HEK293T (cell line): ENCODE data around the gene AGAP5.

Source experiments
- CTCF ChIA-PET: fragments of 350-600 bp; formaldehyde crosslinking; extraction: SDS; loops from one replicate; lab custom pipeline; 2021; ENCODE audit warnings: antibody characterized with exemption, inconsistent platforms; lab: Yijun Ruan, JAX
- POLR2A ChIA-PET: fragments of 350-600 bp; formaldehyde crosslinking; extraction: SDS; loops from one replicate; lab custom pipeline; 2020; ENCODE audit warnings: antibody characterized with exemption, inconsistent platforms; lab: Yijun Ruan, JAX
- DNase-seq: peaks from one replicate; pipeline ENCODE4 v3.0.0; 2012; ENCODE audit warnings: mixed read lengths; ENCODE audit errors: extremely low spot score
- ARNT ChIP-seq: fragments of 450-650 bp; IDR thresholded peaks from 2 replicates; pipeline ENCODE4 v1.6.1; 2017; ENCODE audit warnings: mild to moderate bottlenecking
- BHLHE40 ChIP-seq: fragments of 450-650 bp; IDR thresholded peaks from 2 replicates; pipeline ENCODE4 v1.6.1; 2016; ENCODE audit warnings: mild to moderate bottlenecking, moderate library complexity, borderline replicate concordance
- CTBP1 ChIP-seq: fragments of 450-650 bp; IDR thresholded peaks from 2 replicates; pipeline ENCODE4 v1.6.1; 2016; ENCODE audit warnings: borderline replicate concordance
- ELF4 ChIP-seq: fragments of 450-650 bp; IDR thresholded peaks from 2 replicates; pipeline ENCODE4 v1.6.1; 2017; ENCODE audit warnings: antibody characterized with exemption
- FOXA1 ChIP-seq: fragments of 450-650 bp; IDR thresholded peaks from 2 replicates; pipeline ENCODE4 v1.6.1; 2016; ENCODE audit warnings: mild to moderate bottlenecking
- FOXK2 ChIP-seq: fragments of 450-650 bp; IDR thresholded peaks from 2 replicates; pipeline ENCODE4 v1.6.1; 2016; ENCODE audit warnings: mild to moderate bottlenecking
- FOXM1 ChIP-seq: fragments of 450-650 bp; IDR thresholded peaks from 2 replicates; pipeline ENCODE4 v1.6.1; 2017; ENCODE audit warnings: mild to moderate bottlenecking, borderline replicate concordance
- HDGF ChIP-seq: fragments of 450-650 bp; IDR thresholded peaks from 2 replicates; pipeline ENCODE4 v1.6.1; 2017; ENCODE audit warnings: antibody characterized with exemption, borderline replicate concordance
- L3MBTL2 ChIP-seq: fragments of 450-650 bp; conservative IDR thresholded peaks from 2 replicates; pipeline ENCODE4 v1.6.1; 2016; ENCODE audit warnings: mild to moderate bottlenecking
- LEF1 ChIP-seq: fragments of 450-650 bp; IDR thresholded peaks from 2 replicates; pipeline ENCODE4 v1.6.1; 2017; ENCODE audit warnings: mild to moderate bottlenecking, borderline replicate concordance
- NFRKB ChIP-seq: fragments of 450-650 bp; IDR thresholded peaks from 2 replicates; pipeline ENCODE4 v1.6.1; 2016; ENCODE audit warnings: mild to moderate bottlenecking, moderate library complexity
- PKNOX1 ChIP-seq: fragments of 450-650 bp; IDR thresholded peaks from 2 replicates; pipeline ENCODE4 v1.6.1; 2016
- SP1 ChIP-seq: fragments of 450-650 bp; IDR thresholded peaks from 2 replicates; pipeline ENCODE4 v1.6.1; 2017
- SUZ12 ChIP-seq: fragments of 450-650 bp; IDR thresholded peaks from 2 replicates; pipeline ENCODE4 v1.6.1; 2016; ENCODE audit warnings: mild to moderate bottlenecking
- TARDBP ChIP-seq: fragments of 450-650 bp; IDR thresholded peaks from 2 replicates; pipeline ENCODE4 v1.6.1; 2016
- ZNF384 ChIP-seq: fragments of 450-650 bp; IDR thresholded peaks from 2 replicates; pipeline ENCODE4 v1.6.1; 2016

AGAP5 gene

DNA sequence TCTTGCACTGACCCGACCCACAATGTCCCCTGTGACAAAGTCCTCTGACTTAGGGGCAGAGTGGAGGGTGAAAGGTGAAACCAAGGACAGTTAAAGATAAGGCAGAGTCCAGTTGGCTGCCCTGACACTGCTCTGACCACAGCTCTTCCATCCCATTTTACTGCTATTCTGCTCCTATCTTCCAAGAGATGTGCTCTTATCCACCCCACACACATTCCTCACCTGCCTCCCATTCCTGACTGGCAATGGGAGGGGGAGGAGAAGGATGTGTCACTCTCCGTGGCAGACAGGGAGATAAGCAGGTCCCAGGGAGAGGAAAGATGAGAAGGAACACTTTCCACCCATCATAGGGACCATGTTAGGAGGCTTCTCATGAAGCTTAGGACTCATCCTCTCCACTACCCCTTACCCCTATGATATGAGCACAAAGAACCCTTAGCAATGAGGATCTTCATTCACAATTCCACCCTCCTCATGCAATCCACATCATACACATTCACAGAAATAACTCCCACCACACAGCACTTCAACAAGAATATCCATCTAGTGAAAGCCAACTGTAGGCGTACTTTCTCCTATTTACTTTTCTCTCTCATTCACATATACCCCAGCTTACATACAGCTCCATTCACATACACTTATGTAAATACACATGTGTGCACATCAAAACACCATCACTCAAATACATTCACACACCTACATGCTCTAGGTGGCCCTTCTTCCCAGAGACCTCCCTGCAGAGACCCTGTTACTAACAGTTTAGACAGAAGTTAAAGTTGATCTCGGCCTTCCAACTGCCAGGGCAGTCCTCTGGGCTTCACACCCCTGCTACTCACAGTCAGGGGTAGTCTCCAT, 48.7 kb downstream of the AGAP5 start:
- ChIA-PET POLR2A (no interaction called here), CTCF (interaction anchor here (2.3 kb wide), 1 partner anchor 120 kb away, joined by 10 read pairs; no protein-coding TSS in a partner anchor)
- DNase-seq: no peak
- TF ChIP-seq ARNT (no peak), FOXK2 (no peak), SP1 (no peak), BHLHE40 (no peak), SUZ12 (no peak), TARDBP (no peak), FOXA1 (no peak), FOXM1 (no peak), ZNF384 (no peak), ELF4 (no peak)

- ChIA-PET POLR2A (interaction anchor here (0.7 kb wide), 1 partner anchor 23 kb away, joined by 4 read pairs; no protein-coding TSS in a partner anchor), CTCF (interaction anchor here (2.3 kb wide), 1 partner anchor 119 kb away, joined by 10 read pairs; no protein-coding TSS in a partner anchor)
- DNase-seq: no peak
- no peak for TF ChIP-seq FOXA1
- TF ChIP-seq HDGF: no peak
- no peak for TF ChIP-seq NFRKB
- no peak for TF ChIP-seq PKNOX1
- no peak for TF ChIP-seq LEF1
- no peak for TF ChIP-seq BHLHE40
- TF ChIP-seq TARDBP: no peak
- TF ChIP-seq CTBP1: no peak
- no peak for TF ChIP-seq ARNT
These were observed 49.8 kb downstream of the AGAP5 start for GRCh38 chr10:73647875-73648651.

DNA sequence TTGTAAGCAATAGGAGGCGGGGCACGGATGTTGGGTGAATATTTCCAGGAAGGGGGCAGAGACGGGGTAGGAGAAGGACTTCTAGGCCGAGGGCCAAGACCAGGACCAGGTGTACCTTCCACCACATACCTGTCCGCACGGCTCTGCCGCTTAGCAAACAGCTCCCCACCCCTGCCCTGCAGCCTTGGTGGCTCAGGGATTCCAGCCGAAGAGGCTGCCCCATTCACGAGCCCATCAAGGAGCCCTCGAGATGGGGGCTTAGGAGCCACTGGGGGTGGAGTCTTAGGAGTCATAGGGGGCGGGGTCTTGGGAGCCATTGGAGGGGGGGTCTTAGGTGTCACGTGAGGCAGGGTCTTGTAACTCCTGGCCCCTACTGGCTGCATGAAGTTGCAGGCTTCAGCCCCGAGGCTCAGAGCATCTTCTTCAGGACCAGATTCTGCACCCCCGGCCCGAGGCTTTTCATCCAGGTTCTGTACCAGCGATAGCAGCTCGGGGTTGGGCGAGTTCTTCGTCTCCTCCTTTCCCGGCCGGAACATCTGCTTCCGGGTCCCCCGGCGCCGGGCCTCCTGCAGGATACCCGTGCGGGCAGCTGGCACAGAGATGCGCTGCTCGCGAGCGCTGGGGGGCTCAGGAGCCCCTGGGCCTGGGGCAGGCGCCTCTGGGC, 50.6 kb downstream of the AGAP5 start:
- peak; percentile 37 for DNase-seq
- ChIA-PET POLR2A (interaction anchor here (0.7 to 1.1 kb wide), 2 partner anchors 22 to 401 kb away, joined by 3 to 4 read pairs; no protein-coding TSS in a partner anchor), CTCF (interaction anchor here (2.3 kb wide), 1 partner anchor 118 kb away, joined by 10 read pairs; no protein-coding TSS in a partner anchor)
- TF ChIP-seq L3MBTL2: peak; percentile 34; the same call in 1 of the 2 replicates
- no peak for TF ChIP-seq NFRKB

DNA sequence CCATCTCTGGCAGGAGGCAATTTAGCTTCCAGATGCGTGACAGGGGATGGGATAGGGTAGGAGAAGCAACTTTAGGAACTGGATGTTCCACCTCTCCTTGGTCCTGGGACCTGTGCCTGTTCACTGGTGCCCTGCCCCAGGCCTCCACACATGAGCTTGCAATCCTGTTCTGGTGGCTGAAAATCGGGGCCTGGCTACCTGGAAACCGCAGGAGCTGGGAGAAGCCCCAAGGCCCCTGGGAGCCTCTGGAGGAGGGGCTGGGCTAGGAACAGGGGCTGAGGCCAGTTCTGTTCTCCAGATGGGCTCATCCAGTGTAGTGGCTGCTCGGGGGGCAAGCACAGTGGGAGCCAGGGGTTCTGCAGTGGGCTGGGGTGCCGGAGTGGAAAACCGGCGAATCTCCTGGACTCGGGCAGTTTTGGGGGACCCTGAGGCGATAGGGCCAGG, 51.3 kb downstream of the AGAP5 start:
- CTCF ChIA-PET: interaction anchor here (2.3 kb wide), 1 partner anchor 117 kb away, joined by 10 read pairs; no protein-coding TSS in a partner anchor
- POLR2A ChIA-PET: interaction anchor here (0.6 to 1.1 kb wide), 2 partner anchors 117 to 400 kb away, joined by 3 read pairs; no protein-coding TSS in a partner anchor
- no peak for DNase-seq
- TF ChIP-seq NFRKB: no peak
- no peak for TF ChIP-seq BHLHE40
- TF ChIP-seq FOXM1: no peak
- no peak for TF ChIP-seq PKNOX1
- TF ChIP-seq ELF4: no peak
- no peak for TF ChIP-seq ARNT
- TF ChIP-seq ZNF384: no peak
- TF ChIP-seq CTBP1: no peak
- no peak for TF ChIP-seq FOXA1
- TF ChIP-seq SP1: no peak
- TF ChIP-seq TARDBP: no peak
- TF ChIP-seq L3MBTL2: no peak
- TF ChIP-seq FOXK2: no peak
- TF ChIP-seq SUZ12: no peak
- TF ChIP-seq LEF1: no peak
- no peak for TF ChIP-seq HDGF

DNA sequence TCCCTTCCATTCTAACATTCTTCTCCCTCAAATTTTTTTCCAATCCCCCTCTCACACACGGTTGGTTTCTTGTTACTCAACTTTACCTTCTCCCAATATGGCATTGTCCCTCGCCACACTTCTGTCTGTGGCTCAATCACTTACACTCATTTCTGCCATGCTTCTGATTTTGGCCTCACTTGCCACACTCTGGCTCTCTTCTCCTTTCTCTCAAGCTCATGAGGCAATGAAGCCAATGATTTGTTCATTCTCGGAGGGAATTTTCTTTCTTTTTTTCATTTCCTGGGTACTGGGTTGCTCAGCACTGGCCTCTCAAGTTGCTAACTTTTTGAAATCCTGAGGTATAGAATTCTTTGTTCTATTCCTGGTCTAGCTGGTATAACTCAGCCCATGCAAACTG, 52.7 kb downstream of the AGAP5 start:
- no peak for TF ChIP-seq ELF4
- TF ChIP-seq PKNOX1: no peak
- TF ChIP-seq NFRKB: no peak
- TF ChIP-seq FOXM1: no peak
- TF ChIP-seq ZNF384: no peak
- no peak for TF ChIP-seq HDGF
- no peak for DNase-seq
- ChIA-PET POLR2A (interaction anchor here (1.3 kb wide), 1 partner anchor 115 kb away, joined by 3 read pairs; no protein-coding TSS in a partner anchor), CTCF (interaction anchor here (0.6 to 5.2 kb wide), 3 partner anchors 101 to 584 kb away, joined by 3 to 41 read pairs (median 3); no protein-coding TSS in a partner anchor)
